HG03045 (cell line): ENCODE measurements around the gene MTOR.

Experiments
- ATAC-seq: cut with Tn5 transposase; IDR thresholded peaks from one replicate; pipeline ENCODE4 v1.9.1; 2021; ENCODE audit warnings: mild to moderate bottlenecking, moderate library complexity; ENCODE audit not compliant: unreplicated experiment

The MTOR gene

GRCh38 chr1:11153184-11153583 is 109.2 kb downstream of the MTOR start:
- ATAC-seq: no peak

DNA sequence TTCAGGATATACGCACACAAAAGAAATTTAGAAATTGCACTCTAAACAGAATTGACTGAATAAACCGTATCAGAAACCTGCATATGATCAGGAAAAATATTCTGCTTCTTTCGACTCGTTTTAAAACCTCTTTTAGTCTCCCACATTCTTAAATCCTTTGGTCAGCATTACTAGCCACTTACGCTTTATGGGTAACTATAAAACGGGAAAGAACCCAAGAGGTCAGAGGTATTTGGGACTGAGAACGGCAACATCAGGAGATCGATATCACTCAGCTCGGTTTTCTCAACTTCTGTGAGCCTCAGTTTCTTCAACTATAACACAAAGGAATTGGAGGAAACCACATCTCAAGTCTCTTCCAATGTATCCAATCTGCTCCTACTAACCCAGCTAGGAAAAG is 109.6 kb downstream of the MTOR start:
- no peak for ATAC-seq

DNA sequence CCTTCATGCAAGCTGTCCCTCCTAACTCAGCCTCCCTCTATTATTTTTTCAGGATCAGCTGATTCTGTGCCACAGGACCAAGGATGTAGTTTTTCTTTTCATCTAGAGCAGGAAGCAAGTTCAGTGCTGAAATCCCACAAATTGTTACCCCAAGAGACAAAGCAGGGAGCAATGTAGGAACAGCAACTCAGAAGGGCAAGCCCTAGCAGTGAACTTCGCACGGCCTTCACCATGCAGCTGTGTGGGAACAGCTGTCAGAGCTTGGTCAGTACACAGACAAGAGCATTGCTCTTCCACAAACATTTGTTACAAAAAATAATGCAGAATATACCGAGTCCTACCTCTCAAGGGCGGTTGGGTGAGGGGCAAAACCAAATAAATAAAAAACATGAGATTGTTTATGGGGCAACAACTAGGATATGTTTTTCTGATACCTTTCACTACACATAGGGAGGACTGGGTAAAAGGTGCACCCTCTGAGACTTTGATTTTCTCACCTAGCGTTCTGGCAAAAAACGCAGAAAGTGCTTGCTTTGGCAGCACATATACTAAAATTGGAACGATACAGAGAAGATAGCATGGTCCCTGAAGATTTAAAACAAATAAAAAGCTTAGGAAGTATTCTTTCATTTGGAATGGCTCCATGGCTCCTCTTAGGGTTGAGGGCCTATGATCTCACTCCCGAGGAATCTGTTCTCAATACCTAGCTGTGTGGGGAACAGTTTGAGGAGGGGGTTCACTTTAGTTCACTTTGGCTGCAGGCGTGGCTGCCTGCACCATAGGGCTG is 110.3 kb downstream of the MTOR start:
- ATAC-seq: no peak

- no peak for ATAC-seq
These were observed 111.2 kb downstream of the MTOR start for GRCh38 chr1:11151114-11151513.

DNA sequence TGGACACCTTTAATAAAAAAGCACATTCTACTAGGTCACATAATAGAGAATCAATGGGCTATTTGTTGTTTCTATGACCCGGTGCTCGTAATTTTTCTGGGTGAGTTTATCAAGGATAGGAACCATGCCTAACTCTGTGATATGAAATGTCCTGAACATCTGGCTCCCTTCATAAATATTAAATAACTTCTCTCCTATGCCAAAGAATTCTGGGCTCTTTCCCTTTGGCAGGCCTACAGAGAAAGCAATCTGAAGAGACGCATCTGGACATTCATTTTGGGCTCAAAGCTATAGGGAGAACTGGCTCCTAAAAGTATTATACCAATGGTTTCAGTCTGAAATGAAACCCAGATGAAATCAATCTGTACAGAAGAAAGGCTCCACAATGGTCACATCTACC is 112.0 kb downstream of the MTOR start:
- no peak for ATAC-seq

DNA sequence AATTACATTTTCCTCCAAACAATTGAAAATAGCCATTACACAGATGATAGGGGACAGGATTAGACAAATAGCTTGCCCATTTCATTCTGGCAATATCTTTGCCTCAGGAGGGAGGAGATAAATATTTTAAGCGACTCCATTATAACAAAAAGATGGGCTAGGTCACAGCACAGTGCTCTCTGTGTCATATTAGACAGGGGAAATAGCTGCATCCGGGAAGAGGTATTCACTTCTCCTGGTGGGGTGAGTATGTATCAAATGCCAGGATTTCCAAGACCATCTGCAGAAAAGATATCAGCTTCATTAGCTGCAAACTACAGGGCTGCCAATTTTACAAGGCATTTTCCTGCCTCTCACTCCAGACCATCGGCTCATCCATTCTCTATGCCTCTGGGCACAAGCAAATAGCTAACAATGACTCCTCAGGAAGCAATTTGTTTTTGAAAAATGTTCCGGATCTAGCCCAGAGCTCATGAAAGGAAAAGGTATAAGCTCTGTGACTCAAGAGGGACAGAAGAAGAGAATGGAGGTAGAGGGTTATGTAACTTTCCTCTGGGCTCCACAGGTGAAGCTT is 115.1 kb downstream of the MTOR start:
- ATAC-seq: no peak

- ATAC-seq: no peak
These were observed 116.6 kb downstream of the MTOR start for GRCh38 chr1:11145741-11146140.

- no peak for ATAC-seq
These were observed 117.6 kb downstream of the MTOR start for GRCh38 chr1:11144570-11145256.

- no peak for ATAC-seq
These were observed 118.4 kb downstream of the MTOR start for GRCh38 chr1:11143907-11144306.

DNA sequence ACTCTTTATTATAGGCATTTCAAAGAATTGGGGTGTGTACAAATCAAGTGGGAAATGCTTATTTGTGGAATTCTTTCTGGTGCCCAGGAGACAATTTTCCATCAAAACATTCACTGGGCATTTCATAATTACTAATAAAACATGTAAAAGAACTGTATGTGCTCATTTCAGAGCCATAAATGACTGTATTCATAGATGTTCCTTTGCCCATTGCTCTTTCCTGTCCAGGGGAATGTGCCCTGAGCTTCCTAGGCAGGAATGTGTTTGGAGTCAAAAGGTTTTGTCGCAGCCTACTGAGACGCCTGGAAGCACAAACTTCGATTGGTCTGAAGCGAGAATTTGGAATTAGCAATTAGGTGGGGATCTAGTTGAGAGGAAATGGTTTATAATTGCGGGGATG is 119.0 kb downstream of the MTOR start:
- no peak for ATAC-seq

GRCh38 chr1:11142618-11143391 is 119.5 kb downstream of the MTOR start:
- ATAC-seq: no peak

- ATAC-seq: no peak
These were observed 123.4 kb downstream of the MTOR start for GRCh38 chr1:11138952-11139351.

- no peak for ATAC-seq
These were observed 124.3 kb downstream of the MTOR start for GRCh38 chr1:11138029-11138428.

GRCh38 chr1:11134898-11135266 is 127.5 kb downstream of the MTOR start:
- no peak for ATAC-seq

- ATAC-seq: no peak
These were observed 128.0 kb downstream of the MTOR start for GRCh38 chr1:11134251-11134897.

DNA sequence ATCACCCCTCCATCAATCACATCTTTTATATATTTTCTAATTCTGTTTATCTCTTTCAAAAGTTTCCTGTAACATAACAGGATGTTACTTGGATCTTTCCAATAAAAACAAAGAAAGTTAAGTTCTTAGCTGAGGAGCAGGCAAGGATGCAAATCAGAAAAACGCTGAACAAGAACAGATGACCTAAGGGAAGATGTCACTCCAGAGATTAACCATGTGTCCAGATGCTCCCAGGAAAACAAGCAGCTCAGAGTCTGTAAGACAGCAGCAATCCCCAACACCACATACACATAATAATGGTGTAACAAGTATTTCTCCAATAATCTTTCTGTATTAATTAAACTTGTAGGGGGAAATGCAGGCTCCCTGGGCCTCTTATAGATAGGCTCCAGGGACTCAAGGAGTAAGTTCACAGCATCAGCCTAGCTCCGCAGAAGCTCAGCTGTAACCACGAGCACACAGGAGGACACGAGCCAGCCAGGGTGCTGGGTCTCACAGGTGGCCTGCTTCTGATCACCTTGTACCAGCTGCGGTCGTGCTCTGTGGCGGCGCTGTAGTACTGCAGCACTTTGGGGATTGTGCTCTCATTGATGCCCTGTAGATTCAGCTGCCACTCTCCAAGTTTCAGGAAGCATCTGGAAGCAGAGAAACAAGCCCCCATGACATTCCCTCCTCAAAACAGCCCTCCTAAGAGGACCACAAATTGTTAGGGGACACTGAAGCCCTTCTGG is 129.6 kb downstream of the MTOR start:
- no peak for ATAC-seq

DNA sequence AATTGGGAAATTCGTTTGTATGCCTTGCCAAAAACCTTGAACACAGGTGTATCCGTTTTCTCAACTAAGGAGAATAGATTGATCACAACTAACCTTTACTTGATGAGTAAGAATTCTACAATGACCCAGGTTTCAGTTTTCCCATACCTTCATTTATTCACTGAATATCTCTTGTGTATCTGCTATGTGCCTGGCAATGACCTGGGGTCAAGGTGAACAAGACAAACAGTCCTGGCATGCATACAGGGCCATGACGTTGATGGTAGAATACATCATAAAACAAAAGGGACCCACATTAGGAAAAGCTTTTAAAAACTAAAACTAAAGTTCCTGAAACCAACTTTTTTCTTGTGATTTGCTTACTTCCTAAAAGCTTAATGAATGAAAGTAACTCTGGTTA is 130.5 kb downstream of the MTOR start:
- ATAC-seq: no peak

DNA sequence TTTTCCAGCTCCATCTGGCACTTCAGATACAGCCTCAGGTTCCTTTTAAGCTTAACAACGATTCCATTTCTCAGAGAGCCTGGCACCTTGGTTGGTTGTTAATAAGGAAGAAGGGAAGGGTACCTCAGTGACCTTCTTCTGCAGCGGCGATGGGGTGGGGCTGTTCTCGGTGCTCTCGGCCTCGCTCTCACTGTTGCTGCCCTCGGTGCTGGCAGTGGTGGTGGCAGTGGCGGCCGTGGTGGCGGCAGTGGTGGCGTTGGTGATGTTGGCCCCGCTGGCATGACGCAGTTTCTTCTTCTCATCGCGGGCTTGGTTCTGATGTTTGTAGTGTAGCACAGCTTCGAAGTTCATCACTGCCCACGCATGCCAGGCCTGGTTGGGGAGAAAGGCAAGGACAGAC is 131.9 kb downstream of the MTOR start:
- no peak for ATAC-seq

DNA sequence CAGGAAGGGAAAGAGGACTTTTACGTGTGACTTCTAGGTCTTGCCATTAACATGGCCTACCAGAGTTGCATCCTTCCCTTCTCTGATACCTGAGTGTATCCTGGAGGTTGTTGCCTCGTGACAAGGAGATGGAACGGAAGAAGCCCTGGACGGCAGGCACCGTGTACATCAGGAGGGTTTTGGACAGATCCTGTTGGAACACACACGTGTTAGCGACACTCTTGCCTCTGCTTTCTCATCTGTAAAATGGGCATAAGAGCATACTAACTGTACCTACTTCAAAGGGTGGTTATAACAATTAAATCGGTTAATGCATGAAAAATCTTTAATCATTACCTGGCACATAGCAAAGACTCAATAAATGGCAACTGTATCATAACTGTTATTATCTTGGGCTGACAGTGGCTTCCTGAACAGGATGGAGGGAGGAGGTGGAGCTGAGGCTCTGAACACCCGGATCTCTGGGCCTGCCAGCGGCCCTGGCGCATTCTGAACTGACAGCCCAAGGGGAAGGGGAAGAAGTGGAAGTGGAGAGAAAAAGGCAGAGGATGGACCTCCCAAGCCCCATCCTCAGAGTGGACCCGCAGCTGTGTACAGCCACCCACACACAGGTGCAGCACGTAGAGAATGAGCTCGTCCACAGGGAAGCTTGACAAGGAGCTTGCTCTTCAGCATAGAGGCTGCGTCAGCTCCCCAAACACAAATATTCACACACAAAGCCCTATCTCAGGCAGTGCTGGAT is 132.5 kb downstream of the MTOR start:
- ATAC-seq: no peak

DNA sequence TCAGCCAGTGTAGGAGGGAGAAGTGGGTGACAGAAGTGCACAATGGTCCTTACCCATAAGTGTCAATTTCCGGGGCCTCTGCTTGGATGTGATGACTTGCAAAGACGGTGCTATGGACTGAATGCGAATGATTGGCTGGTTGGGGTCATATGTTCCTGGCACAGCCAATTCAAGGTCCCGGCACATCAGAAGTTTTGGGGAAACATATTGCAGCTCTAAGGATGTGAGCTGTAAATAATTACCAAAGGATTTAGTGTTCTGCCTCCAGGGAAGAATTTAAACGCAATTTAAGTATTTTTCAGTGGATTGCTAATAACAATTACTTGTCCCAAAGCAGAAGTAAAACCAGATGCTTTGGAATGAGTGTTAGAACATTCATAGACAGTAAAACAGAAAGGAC is 135.8 kb downstream of the MTOR start:
- ATAC-seq: no peak
